Measurements from ENCODE around the gene PLXNA1. TPM values are rescaled to one million over a fixed set of nuclear protein-coding genes. Genes with fewer than 3 reads are reported as not detected.

PLXNA1 gene
- total RNA-seq (30.1 and 35.1 TPM in 2 replicates), polyA plus RNA-seq (19.7 and 21.3 TPM in 2 replicates)

DNA sequence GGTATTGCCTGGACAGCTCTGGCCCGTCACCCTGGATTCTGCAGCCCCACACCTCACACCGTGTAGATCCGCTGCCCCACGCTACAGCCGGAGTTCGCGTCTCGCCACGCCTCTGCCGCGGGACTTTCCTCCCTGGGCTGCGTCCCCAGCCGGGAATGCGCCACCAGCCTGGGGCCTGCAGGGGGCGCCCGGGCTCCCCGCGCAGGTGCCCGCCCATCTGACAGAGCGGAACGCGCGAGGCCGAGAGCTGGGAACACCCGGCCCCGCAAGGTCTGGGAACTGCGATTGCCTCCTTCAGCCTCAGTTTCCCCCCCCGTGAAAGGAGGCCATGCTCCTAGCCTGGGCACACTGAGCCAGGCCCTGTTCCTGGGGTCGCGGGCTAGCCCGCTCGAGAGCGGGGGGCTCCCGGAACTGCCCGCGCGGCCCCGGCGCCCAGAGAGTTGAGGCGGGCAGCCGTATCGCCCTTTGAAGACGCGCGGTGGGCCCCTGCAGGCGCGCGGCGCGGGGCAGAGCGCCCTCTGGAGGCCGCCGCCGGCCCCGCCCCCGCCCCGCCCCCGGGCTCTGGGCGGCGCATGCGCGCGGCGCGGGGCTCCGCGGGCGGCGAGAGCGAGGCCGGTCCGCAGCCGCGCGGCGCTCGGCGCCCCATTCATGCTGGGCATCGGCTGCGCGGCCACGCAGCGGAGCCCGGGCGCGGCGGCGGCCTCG lies at the start of gene PLXNA1:
TSS of gene PLXNA1 (plus strand) at position 645 of the 705 bp plus-strand sequence. CDS start 5,479 bp downstream, outside the sequence.
- no peaks in the 10 kb centered on the region for H3K9me3 ChIP-seq (ENCODE audit: low read depth)
- no peaks in the 10 kb centered on the region for H3K36me3 ChIP-seq (replicated peaks; ENCODE audit: insufficient read depth, low read depth)
- no peaks in the 10 kb centered on the region for H3K9me2 ChIP-seq (replicated peaks; ENCODE audit: insufficient read depth)
- peaks cover 19% of the 10 kb centered on the region for H3K4me1 ChIP-seq (ENCODE audit: insufficient read depth)
- H3K27me3 ChIP-seq, result peaks cover 4% of the 10 kb centered on the region
- peak within 1 kb of the TSS; percentile 95 for H3K4me2 ChIP-seq
- H3K79me2 ChIP-seq, result peaks cover 40% of the 10 kb centered on the region
- H2AFZ ChIP-seq, result peak within 1 kb of the TSS; percentile 88
- peak; percentile 88 for DNase-seq (ENCODE audit: low spot score)
- H4K20me1 ChIP-seq (ENCODE audit: insufficient read depth, poor library complexity, severe bottlenecking), result peaks cover 35% of the 10 kb centered on the region
- peak within 1 kb of the TSS; percentile 91 for H3K4me3 ChIP-seq
- TF ChIP-seq EZH2phosphoT487 (IDR thresholded peaks at IDR 0.05; ENCODE audit: low read depth, severe bottlenecking, unreplicated experiment), result no peak
- TF ChIP-seq, protein P1, sequence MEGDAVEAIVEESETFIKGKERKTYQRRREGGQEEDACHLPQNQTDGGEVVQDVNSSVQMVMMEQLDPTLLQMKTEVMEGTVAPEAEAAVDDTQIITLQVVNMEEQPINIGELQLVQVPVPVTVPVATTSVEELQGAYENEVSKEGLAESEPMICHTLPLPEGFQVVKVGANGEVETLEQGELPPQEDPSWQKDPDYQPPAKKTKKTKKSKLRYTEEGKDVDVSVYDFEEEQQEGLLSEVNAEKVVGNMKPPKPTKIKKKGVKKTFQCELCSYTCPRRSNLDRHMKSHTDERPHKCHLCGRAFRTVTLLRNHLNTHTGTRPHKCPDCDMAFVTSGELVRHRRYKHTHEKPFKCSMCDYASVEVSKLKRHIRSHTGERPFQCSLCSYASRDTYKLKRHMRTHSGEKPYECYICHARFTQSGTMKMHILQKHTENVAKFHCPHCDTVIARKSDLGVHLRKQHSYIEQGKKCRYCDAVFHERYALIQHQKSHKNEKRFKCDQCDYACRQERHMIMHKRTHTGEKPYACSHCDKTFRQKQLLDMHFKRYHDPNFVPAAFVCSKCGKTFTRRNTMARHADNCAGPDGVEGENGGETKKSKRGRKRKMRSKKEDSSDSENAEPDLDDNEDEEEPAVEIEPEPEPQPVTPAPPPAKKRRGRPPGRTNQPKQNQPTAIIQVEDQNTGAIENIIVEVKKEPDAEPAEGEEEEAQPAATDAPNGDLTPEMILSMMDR (IDR thresholded peaks at IDR 0.05; ENCODE audit: poor library complexity), result peak; percentile 81
- peak within 1 kb of the TSS; percentile 68 for H3K27ac ChIP-seq
- WGBS (ENCODE audit: low lambda C conversion rate, missing lambda C conversion rate), result under 1% methylated on average over 78 of the region's 89 CpGs

DNA sequence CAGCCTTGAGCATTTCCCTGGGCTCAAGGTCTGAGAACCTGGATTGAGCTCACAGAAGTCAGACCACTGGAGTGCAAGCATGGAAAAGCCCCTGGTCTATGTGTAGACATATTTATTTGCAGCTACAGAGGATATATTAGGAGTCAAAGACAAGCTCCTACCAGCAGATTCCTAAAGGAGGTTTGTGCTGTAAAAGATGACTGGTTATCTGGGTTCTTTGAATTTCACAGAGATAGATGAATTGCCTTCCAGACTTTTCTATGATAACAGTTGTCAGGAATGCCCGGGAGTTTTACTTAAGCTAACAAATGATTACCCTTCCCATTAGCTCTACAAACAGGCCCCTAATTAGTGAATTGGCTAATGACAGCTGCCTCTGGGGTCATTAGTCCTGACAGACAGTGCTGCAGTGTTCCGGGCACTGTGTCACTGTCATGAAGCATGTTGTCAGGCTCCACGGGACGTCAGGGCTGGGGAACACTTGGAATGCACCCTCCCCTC lies 48.8 kb upstream of the PLXNA1 start:
- no peak overlapping the region for H3K27ac ChIP-seq
- no peaks in the 10 kb centered on the region for H3K79me2 ChIP-seq
- H3K4me3 ChIP-seq, result no peak overlapping the region
- 3% methylated on average over 4 of the region's 4 CpGs for WGBS (ENCODE audit: low lambda C conversion rate, missing lambda C conversion rate)
- DNase-seq (ENCODE audit: low spot score), result peak; percentile 39
- no peaks in the 10 kb centered on the region for H4K20me1 ChIP-seq (ENCODE audit: insufficient read depth, poor library complexity, severe bottlenecking)
- H3K4me2 ChIP-seq, result no peak overlapping the region
- H3K9me3 ChIP-seq (ENCODE audit: low read depth), result no peaks in the 10 kb centered on the region
- no peaks in the 10 kb centered on the region for H3K4me1 ChIP-seq (ENCODE audit: insufficient read depth)
- H3K9me2 ChIP-seq (replicated peaks; ENCODE audit: insufficient read depth), result no peaks in the 10 kb centered on the region
- TF ChIP-seq EZH2phosphoT487 (IDR thresholded peaks at IDR 0.05; ENCODE audit: low read depth, severe bottlenecking, unreplicated experiment), result peak; percentile 83
- TF ChIP-seq, protein P1 (IDR thresholded peaks at IDR 0.05; ENCODE audit: poor library complexity), result no peak
- H3K27me3 ChIP-seq, result peaks cover 6% of the 10 kb centered on the region
- H3K36me3 ChIP-seq (replicated peaks; ENCODE audit: insufficient read depth, low read depth), result no peaks in the 10 kb centered on the region
- H2AFZ ChIP-seq, result no peak overlapping the region

DNA sequence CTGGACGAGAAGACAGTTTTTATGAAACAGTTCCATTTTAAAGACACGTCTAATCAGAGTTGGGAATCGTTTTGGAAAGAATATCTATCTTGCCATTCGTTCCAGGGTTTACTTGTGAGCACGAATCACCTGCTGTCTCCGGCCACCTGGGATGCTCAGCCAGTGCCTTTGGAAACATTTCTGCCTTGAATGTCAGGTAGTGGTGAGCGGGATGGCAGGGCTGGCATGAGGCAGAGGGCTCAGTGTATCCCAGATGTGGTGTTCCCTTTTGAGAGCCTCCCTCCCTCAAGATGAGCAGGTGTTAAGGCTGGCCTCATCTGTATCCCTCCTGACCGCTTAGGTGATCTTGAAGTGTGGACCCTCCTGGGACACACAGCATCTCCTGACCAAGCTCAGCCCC lies 47.9 kb upstream of the PLXNA1 start:
- WGBS (ENCODE audit: low lambda C conversion rate, missing lambda C conversion rate), result 95% methylated on average over 8 of the region's 8 CpGs
- Histone ChIP-seq H2AFZ (no peak overlapping the region), H3K27me3 (peaks cover 6% of the 10 kb centered on the region)

More for the DNA sequence above, 47.9 kb upstream of the PLXNA1 start:
- DNase-seq (ENCODE audit: low spot score), result no peak
- H3K79me2 ChIP-seq, result no peaks in the 10 kb centered on the region
- no peak overlapping the region for H3K4me3 ChIP-seq
- H3K9me3 ChIP-seq (ENCODE audit: low read depth), result no peaks in the 10 kb centered on the region
- no peaks in the 10 kb centered on the region for H3K9me2 ChIP-seq (replicated peaks; ENCODE audit: insufficient read depth)
- no peak overlapping the region for H3K4me2 ChIP-seq
- H3K27ac ChIP-seq, result no peak overlapping the region
- H3K4me1 ChIP-seq (ENCODE audit: insufficient read depth), result no peaks in the 10 kb centered on the region
- TF ChIP-seq, protein P1 (IDR thresholded peaks at IDR 0.05; ENCODE audit: poor library complexity), result no peak
- TF ChIP-seq EZH2 (IDR thresholded peaks at IDR 0.05; ENCODE audit: borderline replicate concordance) (no peak), EZH2phosphoT487 (IDR thresholded peaks at IDR 0.05; ENCODE audit: low read depth, severe bottlenecking, unreplicated experiment) (no peak)
- no peaks in the 10 kb centered on the region for H3K36me3 ChIP-seq (replicated peaks; ENCODE audit: insufficient read depth, low read depth)
- no peaks in the 10 kb centered on the region for H4K20me1 ChIP-seq (ENCODE audit: insufficient read depth, poor library complexity, severe bottlenecking)
